IPS-15b (cell line): ENCODE data around the gene CAMSAP1.

ENCODE experiments used
- H3K27me3 ChIP-seq: one replicate; pipeline ENCODE4 v1.6.1; 2013; ENCODE audit warnings: low read length; ENCODE audit not compliant: control insufficient read depth, insufficient read depth
- H3K36me3 ChIP-seq: one replicate; pipeline ENCODE4 v1.6.1; 2013; ENCODE audit warnings: low read length; ENCODE audit not compliant: control insufficient read depth, insufficient read depth
- H3K4me1 ChIP-seq: one replicate; pipeline ENCODE4 v1.6.1; 2013; ENCODE audit warnings: mild to moderate bottlenecking, low read length; ENCODE audit not compliant: control insufficient read depth, insufficient read depth
- H3K4me3 ChIP-seq: one replicate; pipeline ENCODE4 v1.5.1; 2013; ENCODE audit warnings: low read depth, low read length
- H3K9ac ChIP-seq: one replicate; pipeline ENCODE4 v1.6.1; 2013; ENCODE audit warnings: low read depth, mild to moderate bottlenecking, low read length
- H3K9me3 ChIP-seq: one replicate; pipeline ENCODE4 v1.6.1; 2013; ENCODE audit warnings: mild to moderate bottlenecking, low read length; ENCODE audit not compliant: control insufficient read depth, insufficient read depth

CAMSAP1 gene

DNA sequence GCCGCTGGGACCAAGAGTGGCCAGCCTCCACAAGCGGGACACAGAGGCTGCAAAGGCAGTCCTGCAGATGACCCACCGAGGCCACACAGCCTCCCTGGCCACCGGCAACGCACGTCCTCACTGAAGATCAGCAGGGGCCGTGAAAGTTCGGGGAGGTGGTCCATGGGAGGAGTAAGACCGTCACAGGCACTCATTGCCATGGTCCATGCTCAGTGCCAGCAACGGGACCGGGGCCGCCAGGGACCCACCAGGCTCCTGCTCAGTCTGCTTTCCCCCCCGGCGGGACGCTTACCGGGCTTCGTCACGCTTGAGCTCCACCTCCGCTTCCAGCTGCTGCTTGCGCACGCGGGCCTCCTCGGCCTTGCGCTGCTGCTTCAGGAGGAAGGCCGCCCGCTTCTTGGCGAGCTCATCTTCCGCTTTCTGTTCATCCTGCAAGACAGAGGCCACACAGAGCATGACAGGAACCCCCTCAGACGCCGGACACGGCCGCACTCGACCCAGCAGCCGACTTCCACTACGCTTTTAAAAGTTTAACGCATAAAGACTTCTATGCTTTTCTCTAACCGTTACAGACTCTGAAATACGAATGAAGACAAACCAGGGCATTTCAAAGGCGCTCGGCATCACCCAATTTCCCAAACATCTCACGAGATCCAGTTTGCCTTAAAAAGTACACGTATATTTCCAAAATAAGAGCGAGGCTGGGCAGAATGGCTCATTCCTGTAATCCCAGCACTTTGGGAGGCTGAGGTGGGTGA, 88.4 kb downstream of the CAMSAP1 start:
- H3K27me3 ChIP-seq = no peaks in the 10 kb centered on the region
- no peak overlapping the region for H3K9ac ChIP-seq
- H3K9me3 ChIP-seq = no peaks in the 10 kb centered on the region
- peaks cover 68% of the 10 kb centered on the region for H3K36me3 ChIP-seq
- no peaks in the 10 kb centered on the region for H3K4me1 ChIP-seq
- no peak overlapping the region for H3K4me3 ChIP-seq

DNA sequence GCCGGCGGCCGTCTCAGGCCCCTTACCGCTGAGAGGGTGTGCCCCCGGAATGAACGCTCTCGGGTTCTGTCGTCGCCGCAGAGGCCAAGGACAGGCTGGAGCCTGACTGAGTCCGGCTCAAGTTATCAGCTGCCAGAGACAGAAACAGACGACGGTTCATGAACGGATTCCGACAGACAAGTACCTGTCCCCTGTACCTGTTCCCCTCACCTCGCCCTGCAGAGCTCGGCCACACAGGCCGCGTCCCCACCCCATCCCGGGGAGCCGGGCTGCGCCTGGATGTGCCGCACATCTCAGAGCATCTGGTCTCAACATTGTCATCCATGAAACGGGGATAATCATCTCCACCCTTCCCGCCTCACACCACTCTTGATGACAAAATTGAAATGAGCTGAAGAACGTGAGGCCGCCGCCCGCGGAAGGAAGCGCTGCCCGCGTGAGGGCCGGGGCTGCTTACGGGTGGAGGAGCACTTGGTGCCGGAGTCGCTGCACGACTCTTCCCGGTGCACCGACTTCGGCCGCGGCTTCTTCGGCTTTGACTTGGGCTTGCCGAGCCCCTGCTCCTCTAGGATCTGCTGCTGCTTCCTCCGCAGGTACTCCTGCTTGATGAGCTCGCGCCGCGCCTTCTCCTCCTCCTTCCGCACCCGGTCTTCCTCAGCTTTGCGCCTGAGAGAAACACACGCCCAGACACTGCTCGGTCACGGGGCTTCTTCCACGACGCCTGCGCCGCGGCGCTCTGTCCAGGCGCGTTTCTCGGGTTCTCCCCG, 89.2 kb downstream of the CAMSAP1 start:
- Histone ChIP-seq H3K27me3 (no peaks in the 10 kb centered on the region), H3K9me3 (no peaks in the 10 kb centered on the region), H3K36me3 (peaks cover 73% of the 10 kb centered on the region), H3K4me3 (no peak overlapping the region), H3K9ac (no peak overlapping the region), H3K4me1 (no peaks in the 10 kb centered on the region)

DNA sequence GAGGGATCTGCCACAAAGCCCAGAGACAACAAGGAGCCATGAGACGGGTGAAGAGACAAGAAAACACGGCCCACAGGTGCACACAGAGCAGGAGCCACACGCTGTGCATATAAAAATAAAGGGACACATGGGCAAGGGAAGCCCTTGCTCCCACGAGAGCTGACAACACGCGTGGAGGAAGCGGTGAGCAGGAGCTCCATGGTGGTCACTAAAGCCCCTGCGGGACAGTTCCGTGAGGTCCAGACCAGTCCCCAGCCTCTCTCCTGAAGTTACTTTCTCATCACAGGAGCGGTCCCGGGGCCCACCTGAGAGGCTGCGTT, 90.7 kb downstream of the CAMSAP1 start:
- Histone ChIP-seq H3K4me3 (no peak overlapping the region), H3K4me1 (no peaks in the 10 kb centered on the region), H3K27me3 (no peaks in the 10 kb centered on the region), H3K9ac (no peak overlapping the region), H3K9me3 (no peaks in the 10 kb centered on the region), H3K36me3 (peaks cover 61% of the 10 kb centered on the region)

DNA sequence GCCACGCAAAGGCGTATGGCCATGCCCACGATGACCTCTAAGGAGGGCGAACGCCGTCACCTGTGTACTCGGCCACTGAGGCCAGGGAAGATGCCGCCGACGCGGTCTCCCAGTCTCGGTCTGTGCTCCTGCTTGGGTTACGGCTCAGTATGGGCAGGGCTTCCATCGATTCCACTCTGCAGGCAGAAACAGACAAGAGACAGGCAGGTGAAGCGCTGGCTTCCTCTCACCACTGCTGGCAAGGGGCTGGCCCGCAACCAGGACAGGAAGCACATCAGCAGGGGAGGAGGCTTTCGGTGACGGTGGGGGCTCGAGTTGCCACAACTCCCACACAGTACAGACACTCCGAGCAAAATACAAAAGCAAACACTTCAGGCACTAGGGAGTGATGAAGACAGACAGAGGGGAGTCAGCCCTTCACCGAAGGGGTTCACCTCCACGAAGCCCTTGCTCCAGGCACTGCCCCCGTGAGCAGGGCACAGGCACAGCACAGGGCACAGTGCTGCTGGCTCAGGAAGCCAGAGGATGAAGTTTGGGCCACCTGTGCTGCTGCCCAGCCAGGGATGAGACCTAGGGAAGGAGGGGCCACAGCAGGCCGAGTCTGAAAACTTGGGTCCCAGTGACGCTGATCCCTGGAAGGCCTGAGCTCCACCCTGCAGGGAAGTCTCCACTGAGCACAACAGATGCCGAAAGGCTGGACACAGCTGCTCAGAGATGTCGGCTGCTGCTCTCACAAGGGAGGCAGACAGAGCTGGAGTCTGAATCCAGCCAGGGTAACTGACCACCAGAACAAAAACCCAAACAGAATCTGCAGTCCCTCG, 91.3 kb downstream of the CAMSAP1 start:
- Histone ChIP-seq H3K4me3 (no peak overlapping the region), H3K9ac (no peak overlapping the region), H3K36me3 (peaks cover 61% of the 10 kb centered on the region), H3K4me1 (no peaks in the 10 kb centered on the region), H3K9me3 (no peaks in the 10 kb centered on the region), H3K27me3 (no peaks in the 10 kb centered on the region)

DNA sequence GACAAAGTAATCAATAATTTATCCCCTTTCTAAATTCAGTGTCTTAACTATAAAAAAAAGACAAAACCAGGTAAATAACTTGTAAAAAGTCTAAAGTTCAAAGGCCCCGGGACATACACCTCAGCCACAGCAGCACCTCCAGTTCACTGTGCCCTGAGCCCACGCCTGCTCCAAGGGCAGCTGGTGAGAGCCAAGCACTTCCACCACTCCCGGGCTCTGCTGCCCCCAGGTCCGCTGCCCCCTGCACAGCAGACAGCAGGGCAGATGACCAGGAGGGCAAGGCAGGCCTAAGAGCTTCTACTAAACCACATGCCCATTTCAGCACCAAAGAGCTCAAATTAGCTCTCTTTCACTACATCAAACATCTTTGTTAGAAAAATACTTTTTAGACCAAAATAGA, 91.9 kb downstream of the CAMSAP1 start:
- Histone ChIP-seq H3K9me3 (no peaks in the 10 kb centered on the region), H3K9ac (no peak overlapping the region), H3K4me3 (no peak overlapping the region), H3K4me1 (no peaks in the 10 kb centered on the region), H3K27me3 (no peaks in the 10 kb centered on the region), H3K36me3 (peaks cover 59% of the 10 kb centered on the region)

DNA sequence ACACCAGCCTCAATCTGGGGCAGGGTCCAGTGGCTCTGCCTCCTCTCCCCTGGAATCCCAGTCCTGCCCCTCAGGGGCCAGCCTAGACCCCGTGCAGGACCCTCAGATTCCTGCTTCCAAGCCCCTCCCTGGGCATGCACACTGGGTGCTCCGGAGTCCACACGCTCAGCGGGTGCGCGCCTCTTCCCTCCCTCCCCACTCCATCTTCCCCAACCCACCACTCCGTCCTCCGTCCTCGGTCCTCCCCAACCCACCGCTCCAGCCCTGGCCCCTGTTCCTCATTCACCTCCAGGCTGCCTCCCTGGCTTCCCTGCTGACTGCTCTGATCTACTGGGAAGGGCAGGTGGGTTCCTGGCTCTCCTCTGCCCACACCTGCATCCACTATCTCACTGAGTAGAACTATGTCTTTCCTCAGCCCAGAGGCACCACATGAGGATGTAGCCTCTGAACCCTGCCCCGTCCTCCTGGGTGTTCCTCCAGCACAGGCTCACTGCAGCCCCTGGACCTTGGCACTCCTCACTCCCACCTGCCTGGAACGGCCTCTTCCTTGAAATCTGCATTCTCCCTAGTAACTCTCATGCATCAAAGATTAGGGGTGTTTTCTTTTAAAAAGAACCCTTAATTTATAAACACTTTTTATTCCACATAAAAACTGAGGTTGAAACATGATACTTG, 92.8 kb downstream of the CAMSAP1 start:
- no peaks in the 10 kb centered on the region for H3K9me3 ChIP-seq
- no peaks in the 10 kb centered on the region for H3K27me3 ChIP-seq
- H3K4me3 ChIP-seq = no peak overlapping the region
- H3K36me3 ChIP-seq = peaks cover 58% of the 10 kb centered on the region
- no peaks in the 10 kb centered on the region for H3K4me1 ChIP-seq
- no peak overlapping the region for H3K9ac ChIP-seq

DNA sequence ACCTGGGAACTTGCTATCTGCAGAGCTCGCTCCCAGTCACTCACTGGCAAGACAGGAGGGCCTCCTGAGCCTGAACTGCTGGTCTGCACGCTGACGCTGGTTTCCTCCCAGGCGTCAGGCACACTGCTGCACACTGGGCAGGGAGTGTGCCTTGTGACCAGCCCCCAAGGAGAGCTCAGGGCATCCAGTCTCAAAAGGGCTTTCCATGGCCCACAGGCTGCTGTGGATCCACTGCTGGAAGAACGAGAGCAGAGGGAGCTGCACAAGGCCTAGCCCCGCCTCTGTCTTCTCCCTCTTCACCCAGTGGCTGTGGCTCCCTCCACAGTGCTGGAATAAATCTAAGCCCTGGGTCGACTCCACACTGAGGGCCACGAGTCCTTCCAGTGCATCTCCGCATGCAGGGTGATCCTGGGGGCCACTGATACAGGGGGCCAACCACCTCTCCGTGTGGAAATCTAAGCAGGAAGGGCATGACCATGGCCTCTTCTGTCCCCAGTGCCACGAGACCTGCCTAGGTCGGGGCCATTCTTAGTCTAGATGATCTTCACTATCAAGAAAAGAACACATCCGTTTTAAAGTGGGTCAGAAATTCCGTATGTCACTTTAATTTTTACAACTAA, 93.6 kb downstream of the CAMSAP1 start:
- Histone ChIP-seq H3K4me1 (no peaks in the 10 kb centered on the region), H3K9me3 (no peaks in the 10 kb centered on the region), H3K27me3 (no peaks in the 10 kb centered on the region), H3K4me3 (no peak overlapping the region), H3K9ac (no peak overlapping the region), H3K36me3 (peaks cover 55% of the 10 kb centered on the region)

DNA sequence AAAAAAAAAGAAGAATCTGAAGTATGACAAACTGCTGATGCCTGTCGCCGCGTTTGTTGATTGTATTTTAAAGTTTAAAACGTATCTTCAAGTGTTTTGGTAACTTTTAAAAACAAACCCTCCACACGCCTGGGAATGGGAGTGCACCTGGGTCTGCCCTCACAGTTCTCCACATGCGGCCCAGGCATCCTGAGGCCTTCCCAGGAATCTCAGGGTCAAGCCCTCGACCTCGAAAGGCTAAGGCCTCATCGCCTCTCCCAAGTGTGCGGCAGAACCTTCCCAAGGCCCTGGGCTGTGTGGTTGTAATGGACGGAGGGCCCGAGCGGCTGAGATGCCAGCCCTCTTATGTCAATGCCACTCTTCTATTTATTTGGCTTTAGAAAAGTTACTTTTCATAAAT, 94.4 kb downstream of the CAMSAP1 start:
- peaks cover 47% of the 10 kb centered on the region for H3K36me3 ChIP-seq
- H3K9ac ChIP-seq = no peak overlapping the region
- no peaks in the 10 kb centered on the region for H3K9me3 ChIP-seq
- no peak overlapping the region for H3K4me3 ChIP-seq
- H3K4me1 ChIP-seq = no peaks in the 10 kb centered on the region
- no peaks in the 10 kb centered on the region for H3K27me3 ChIP-seq

DNA sequence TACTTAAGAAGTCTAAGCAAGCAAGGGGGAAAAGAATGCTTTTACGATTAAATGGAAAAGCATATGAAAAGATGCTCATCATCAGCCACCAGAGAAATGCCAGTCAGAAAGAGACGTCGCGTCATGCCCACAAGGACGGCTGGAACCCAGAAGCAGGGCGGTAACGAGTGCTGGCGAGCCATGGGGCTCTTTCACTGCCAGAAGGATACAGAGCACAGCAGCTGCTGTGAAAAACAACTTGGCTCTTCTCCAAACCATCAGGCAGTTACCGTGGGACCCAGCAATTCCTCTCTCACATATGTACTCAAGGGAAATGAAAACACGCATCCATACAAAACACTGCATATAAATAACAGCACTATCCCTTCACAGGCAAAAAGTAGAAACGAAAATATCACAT, 95.5 kb downstream of the CAMSAP1 start:
- no peaks in the 10 kb centered on the region for H3K9me3 ChIP-seq
- no peak overlapping the region for H3K4me3 ChIP-seq
- H3K36me3 ChIP-seq = peaks cover 36% of the 10 kb centered on the region
- no peaks in the 10 kb centered on the region for H3K27me3 ChIP-seq
- no peak overlapping the region for H3K9ac ChIP-seq
- no peaks in the 10 kb centered on the region for H3K4me1 ChIP-seq

DNA sequence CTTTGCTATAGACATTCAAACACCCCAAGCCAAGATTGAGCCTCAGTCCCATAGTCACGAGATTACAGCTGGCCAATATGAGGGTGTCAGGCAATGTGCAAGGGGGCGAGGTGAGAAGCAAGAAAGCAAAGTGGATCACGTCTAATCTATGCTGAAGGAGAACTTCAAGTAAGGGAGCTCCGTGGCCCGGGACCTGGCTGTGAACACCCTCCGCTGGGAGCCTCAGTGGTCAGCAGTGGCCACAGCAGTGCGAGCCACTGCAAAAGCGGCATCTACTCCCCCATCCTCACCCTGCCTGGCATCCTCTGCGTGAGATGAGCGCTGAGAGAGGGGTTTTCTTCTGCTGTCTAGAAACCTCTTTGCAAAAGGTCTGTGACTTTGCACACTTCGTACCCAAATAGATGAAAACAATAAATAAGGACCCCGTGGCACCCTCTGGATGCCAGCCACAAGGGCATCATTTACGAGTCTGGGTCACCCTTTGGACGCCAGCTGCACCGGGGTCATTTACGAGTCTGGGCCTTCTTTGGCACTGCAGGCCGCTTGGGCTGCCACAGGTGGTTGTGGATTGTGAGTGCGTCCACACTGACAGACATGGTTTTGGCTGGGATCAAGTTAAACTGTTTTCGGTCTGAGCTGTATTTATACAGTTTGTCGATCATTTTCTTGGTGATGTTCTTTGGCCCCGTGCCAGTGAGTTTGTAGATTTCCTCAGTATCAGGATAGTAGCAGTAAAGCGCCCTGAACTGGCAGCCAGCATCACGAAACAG, 96.4 kb downstream of the CAMSAP1 start:
- Histone ChIP-seq H3K4me3 (no peak overlapping the region), H3K9me3 (no peaks in the 10 kb centered on the region), H3K9ac (no peak overlapping the region), H3K4me1 (no peaks in the 10 kb centered on the region), H3K27me3 (no peaks in the 10 kb centered on the region), H3K36me3 (peaks cover 28% of the 10 kb centered on the region)
